HCT116 (cell line): ENCODE data around the gene UPK2. TPM values are rescaled to one million over a fixed set of nuclear protein-coding genes. Genes with fewer than 3 reads are reported as not detected.
"Not testable (repeated sequence)": the region's sequence is repeated elsewhere in the genome, so short reads cannot be mapped to it uniquely, and the experiment has no call there.

Source experiments
- ATAC-seq: fragments of 200-7000 bp; cut with Tn5 transposase; 2 replicates; pipeline ENCODE4 v1.9.1; 2020; ENCODE audit warnings: mild to moderate bottlenecking, moderate library complexity
- BruUV-seq: library from RNA; stranded (reverse); fragments of 400-500 nt; replicated peaks from 2 replicates; lab custom pipeline; 2021; lab: Mats Ljungman, UMichigan
- CTCF ChIA-PET: fragments of 300-600 bp; sonication (Branson Sonifier 250); formaldehyde crosslinking; loops from one replicate; lab custom pipeline; 2021; ENCODE audit warnings: antibody characterized with exemption; lab: Charles Lee
- POLR2A ChIA-PET: fragments of 300-600, 350-600 bp; sonication (Branson Sonifier 250); formaldehyde crosslinking; loops from one replicate; lab custom pipeline; 2021; ENCODE audit warnings: antibody characterized with exemption; lab: Charles Lee
- RAD21 ChIA-PET, 2 experiments: fragments of 300-600 bp; sonication (Branson Sonifier 250); formaldehyde crosslinking; loops; one replicate each; lab custom pipeline; 2023; ENCODE audit warnings: low total read pairs in 2 of 2; ENCODE audit not compliant: uncharacterized antibody in 2 of 2, unreplicated experiment in 2 of 2, low non-redundant PET in 1 of 2; lab: Charles Lee
- DNase-seq: peaks from one replicate; pipeline ENCODE4 v3.0.0-alpha.2; 2010; ENCODE audit warnings: low read depth, low spot score
- H2AFZ ChIP-seq: fragments of 200-600 bp; shearing (Covaris generic), sonication (generic); 2 replicates; pipeline ENCODE4 v1.6.1; 2017; ENCODE audit warnings: low read depth, mixed run types, mixed read lengths, antibody characterized with exemption, low read length; ENCODE audit not compliant: poor library complexity, severe bottlenecking
- H3K27ac ChIP-seq: 2 replicates; pipeline ENCODE4 v1.5.1; 2012; ENCODE audit warnings: low read depth, low read length
- H3K27me3 ChIP-seq: fragments of 200-600 bp; sonication (generic); 2 replicates; pipeline ENCODE4 v1.6.1; 2016; ENCODE audit warnings: mixed run types, low read length, mixed read lengths; ENCODE audit not compliant: insufficient read depth
- H3K36me3 ChIP-seq, 2 experiments: fragments of 200-500 bp in 1 of 2; fragments of 200-600 bp in 1 of 2; sonication (Bioruptor generic) in 1 of 2; sonication (generic) in 1 of 2; 2 replicates each; pipeline versions ENCODE4 v1.5.1 to v1.6.1; 2014 to 2016; ENCODE audit warnings: low read length in 2 of 2, inconsistent platforms in 1 of 2, mixed read lengths in 1 of 2, mixed run types in 1 of 2; ENCODE audit not compliant: insufficient read depth in 2 of 2, control insufficient read depth in 1 of 2
- H3K4me1 ChIP-seq, 2 experiments: fragments of 200-600 bp in 1 of 2; sonication (generic) in 1 of 2; 2 replicates each; pipeline versions ENCODE4 v1.5.1 to v1.6.1; 2012 to 2017; ENCODE audit warnings: low read length in 2 of 2, inconsistent platforms in 1 of 2, mild to moderate bottlenecking in 1 of 2, mixed read lengths in 1 of 2, mixed run types in 1 of 2, moderate library complexity in 1 of 2; ENCODE audit not compliant: insufficient read depth in 2 of 2, control insufficient read depth in 1 of 2
- H3K4me2 ChIP-seq: fragments of 200-600 bp; sonication (generic); 2 replicates; pipeline ENCODE4 v1.6.1; 2017; ENCODE audit warnings: mixed run types, low read length, mixed read lengths
- H3K4me3 ChIP-seq, 2 experiments: fragments of 200-600 bp in 1 of 2; sonication (generic) in 1 of 2; replicated peaks in 1 of 2; 2 replicates each; pipeline ENCODE4 v1.5.1; 2011 to 2016; ENCODE audit warnings: low read length in 2 of 2, control low read depth in 1 of 2, low read depth in 1 of 2, mild to moderate bottlenecking in 1 of 2, mixed read lengths in 1 of 2, mixed run types in 1 of 2
- H3K79me2 ChIP-seq: fragments of 200-600 bp; sonication (generic); 2 replicates; pipeline ENCODE4 v1.6.1; 2017; ENCODE audit warnings: mild to moderate bottlenecking, mixed run types, low read length, moderate library complexity, mixed read lengths; ENCODE audit not compliant: insufficient read depth
- H3K9ac ChIP-seq: fragments of 200-600 bp; sonication (generic); 2 replicates; pipeline ENCODE4 v1.6.1; 2016; ENCODE audit warnings: low read length, mixed read lengths
- H3K9me2 ChIP-seq: fragments of 200-600 bp; sonication (generic), shearing (Covaris generic); 2 replicates; pipeline ENCODE4 v1.6.1; 2017; ENCODE audit warnings: mixed run types, mild to moderate bottlenecking, moderate library complexity; ENCODE audit not compliant: insufficient read depth
- H3K9me3 ChIP-seq, 2 experiments: fragments of 200-500 bp in 1 of 2; fragments of 200-600 bp in 1 of 2; sonication (Bioruptor generic) in 1 of 2; sonication (generic) in 1 of 2; 2 replicates each; pipeline ENCODE4 v1.6.1; 2014 to 2017; ENCODE audit warnings: low read length in 2 of 2, mixed read lengths in 2 of 2, inconsistent platforms in 1 of 2, low read depth in 1 of 2, mild to moderate bottlenecking in 1 of 2, mixed run types in 1 of 2, moderate library complexity in 1 of 2; ENCODE audit not compliant: control insufficient read depth in 1 of 2, insufficient read depth in 1 of 2
- H4K20me1 ChIP-seq: fragments of 200-600 bp; sonication (generic), shearing (Covaris generic); 2 replicates; pipeline ENCODE4 v1.6.1; 2017; ENCODE audit warnings: mixed run types, mild to moderate bottlenecking, moderate library complexity; ENCODE audit not compliant: insufficient read depth
- EGR1 ChIP-seq: IDR thresholded peaks from 2 replicates; pipeline ENCODE4 v1.6.1; 2012; ENCODE audit warnings: low read depth
- EZH2phosphoT487 ChIP-seq: fragments of 200-600 bp; IDR thresholded peaks from 2 replicates; pipeline ENCODE4 v1.6.1; 2018; ENCODE audit warnings: antibody characterized with exemption, borderline replicate concordance
- intact Hi-C: fragments of 100-400 bp; cut with micrococcal nuclease; formaldehyde crosslinking; loops from 2 replicates; pipeline ENCODE4 v1.10.0; 2022
- total RNA-seq: library from RNA; stranded (reverse); gene quantifications from one replicate; pipeline ENCODE4 v1.2.1, GENCODE V29; 2021; ENCODE audit not compliant: unreplicated experiment
- TF ChIP-seq, protein P1 (sequence below): IDR thresholded peaks from 2 replicates; pipeline ENCODE4 v1.6.1; 2011; ENCODE audit warnings: mild to moderate bottlenecking, low read length, moderate library complexity; ENCODE audit not compliant: insufficient replicate concordance; ENCODE audit errors: extremely low read depth

The UPK2 gene
- total RNA-seq, 1 experiment from 2014 or later: 0.42 TPM

DNA sequence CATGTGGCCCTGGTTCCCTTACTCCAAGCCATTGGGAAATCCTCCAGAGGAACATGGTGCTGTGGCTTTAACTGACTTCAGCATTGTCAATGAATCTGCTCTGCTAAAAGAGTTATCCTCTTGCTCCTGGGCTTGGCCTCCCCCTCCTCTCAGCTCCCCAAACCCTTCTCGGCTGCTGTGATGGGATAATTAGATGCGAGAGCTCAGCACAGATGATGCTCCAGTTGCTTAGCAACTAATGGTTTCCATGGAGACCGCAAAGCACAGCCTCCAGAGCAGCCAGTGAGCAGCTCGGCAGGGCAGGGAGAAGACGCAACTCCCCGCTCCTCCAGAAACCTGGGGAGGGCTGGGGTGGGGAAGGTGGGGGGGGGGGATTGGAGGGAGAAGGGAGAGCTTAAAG, 2.8 kb upstream of the UPK2 start:
- no peak for ATAC-seq
- CTCF ChIA-PET: no interaction called here
- intact Hi-C loops: no loop called here

DNA sequence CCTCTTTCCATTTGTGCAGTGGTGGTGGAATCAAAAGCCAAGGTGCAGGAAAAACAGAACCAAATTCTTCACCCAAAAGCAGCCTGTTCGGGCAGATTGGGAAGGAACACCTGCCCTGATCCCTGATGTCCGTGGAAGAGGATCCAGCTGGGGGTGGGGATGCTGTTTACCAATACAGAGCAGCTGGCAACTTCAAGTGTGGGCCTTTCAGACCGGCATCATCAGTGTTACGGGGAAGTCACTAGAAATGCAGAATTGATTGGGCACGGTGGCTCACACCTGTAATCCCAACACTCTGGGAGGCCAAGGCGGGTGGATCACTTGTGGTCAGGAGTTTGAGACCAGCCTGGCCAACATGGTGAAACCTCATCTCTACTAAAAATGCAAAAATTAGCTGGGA, 2.1 kb upstream of the UPK2 start:
- H3K9me2 ChIP-seq, H3K27ac ChIP-seq, H2AFZ ChIP-seq, H3K4me2 ChIP-seq, RAD21 ChIA-PET, H3K9ac ChIP-seq, H3K27me3 ChIP-seq, H3K79me2 ChIP-seq, intact Hi-C loops, H3K36me3 ChIP-seq, DNase-seq, H3K4me3 ChIP-seq, H4K20me1 ChIP-seq, H3K9me3 ChIP-seq, ATAC-seq, BruUV-seq: not testable (repeated sequence)
- peaks cover 0 to 18% of the 10 kb centered on the region in 2 experiments; a peak in 2 of 4 replicates for H3K4me1 ChIP-seq
- ChIA-PET POLR2A (interaction anchor here (0.6 kb wide), 1 partner anchor 10 kb away, joined by 4 read pairs; no protein-coding TSS in a partner anchor), CTCF (interaction anchor here (4.4 kb wide), 1 partner anchor 264 kb away, joined by 28 read pairs; no protein-coding TSS in a partner anchor)

More for the DNA sequence above, 2.8 kb upstream of the UPK2 start:
- ChIA-PET RAD21 (no interaction called here), POLR2A (interaction anchor here (0.6 kb wide), 1 partner anchor 9 kb away, joined by 4 read pairs; no protein-coding TSS in a partner anchor)
- Histone ChIP-seq H3K36me3 (no peaks in the 10 kb centered on the region), H3K9me2 (no peaks in the 10 kb centered on the region), H3K27ac (no peak overlapping the region), H4K20me1 (no peaks in the 10 kb centered on the region), H3K9me3 (no peaks in the 10 kb centered on the region), H3K79me2 (no peaks in the 10 kb centered on the region), H3K4me1 (peaks cover 0 to 19% of the 10 kb centered on the region in 2 experiments; a peak in 2 of 4 replicates), H2AFZ (no peak overlapping the region), H3K9ac (no peak overlapping the region), H3K27me3 (no peaks in the 10 kb centered on the region), H3K4me2 (no peak overlapping the region), H3K4me3 (no peak overlapping the region)
- DNase-seq: no peak
- TF ChIP-seq, protein P1, sequence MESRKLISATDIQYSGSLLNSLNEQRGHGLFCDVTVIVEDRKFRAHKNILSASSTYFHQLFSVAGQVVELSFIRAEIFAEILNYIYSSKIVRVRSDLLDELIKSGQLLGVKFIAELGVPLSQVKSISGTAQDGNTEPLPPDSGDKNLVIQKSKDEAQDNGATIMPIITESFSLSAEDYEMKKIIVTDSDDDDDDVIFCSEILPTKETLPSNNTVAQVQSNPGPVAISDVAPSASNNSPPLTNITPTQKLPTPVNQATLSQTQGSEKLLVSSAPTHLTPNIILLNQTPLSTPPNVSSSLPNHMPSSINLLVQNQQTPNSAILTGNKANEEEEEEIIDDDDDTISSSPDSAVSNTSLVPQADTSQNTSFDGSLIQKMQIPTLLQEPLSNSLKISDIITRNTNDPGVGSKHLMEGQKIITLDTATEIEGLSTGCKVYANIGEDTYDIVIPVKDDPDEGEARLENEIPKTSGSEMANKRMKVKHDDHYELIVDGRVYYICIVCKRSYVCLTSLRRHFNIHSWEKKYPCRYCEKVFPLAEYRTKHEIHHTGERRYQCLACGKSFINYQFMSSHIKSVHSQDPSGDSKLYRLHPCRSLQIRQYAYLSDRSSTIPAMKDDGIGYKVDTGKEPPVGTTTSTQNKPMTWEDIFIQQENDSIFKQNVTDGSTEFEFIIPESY: no peak
- TF ChIP-seq EGR1 (no peak), EZH2phosphoT487 (no peak)
- BruUV-seq: no TSS peak
